GM21367 (cell line): Measurements from ENCODE around the gene EGLN3.
"Not testable (repeated sequence)": the region's sequence is repeated elsewhere in the genome, so short reads cannot be mapped to it uniquely, and the experiment has no call there.

ENCODE experiments used
- ATAC-seq: cut with Tn5 transposase; IDR thresholded peaks from one replicate; pipeline ENCODE4 v1.9.1; 2021; ENCODE audit not compliant: unreplicated experiment

The EGLN3 gene

DNA sequence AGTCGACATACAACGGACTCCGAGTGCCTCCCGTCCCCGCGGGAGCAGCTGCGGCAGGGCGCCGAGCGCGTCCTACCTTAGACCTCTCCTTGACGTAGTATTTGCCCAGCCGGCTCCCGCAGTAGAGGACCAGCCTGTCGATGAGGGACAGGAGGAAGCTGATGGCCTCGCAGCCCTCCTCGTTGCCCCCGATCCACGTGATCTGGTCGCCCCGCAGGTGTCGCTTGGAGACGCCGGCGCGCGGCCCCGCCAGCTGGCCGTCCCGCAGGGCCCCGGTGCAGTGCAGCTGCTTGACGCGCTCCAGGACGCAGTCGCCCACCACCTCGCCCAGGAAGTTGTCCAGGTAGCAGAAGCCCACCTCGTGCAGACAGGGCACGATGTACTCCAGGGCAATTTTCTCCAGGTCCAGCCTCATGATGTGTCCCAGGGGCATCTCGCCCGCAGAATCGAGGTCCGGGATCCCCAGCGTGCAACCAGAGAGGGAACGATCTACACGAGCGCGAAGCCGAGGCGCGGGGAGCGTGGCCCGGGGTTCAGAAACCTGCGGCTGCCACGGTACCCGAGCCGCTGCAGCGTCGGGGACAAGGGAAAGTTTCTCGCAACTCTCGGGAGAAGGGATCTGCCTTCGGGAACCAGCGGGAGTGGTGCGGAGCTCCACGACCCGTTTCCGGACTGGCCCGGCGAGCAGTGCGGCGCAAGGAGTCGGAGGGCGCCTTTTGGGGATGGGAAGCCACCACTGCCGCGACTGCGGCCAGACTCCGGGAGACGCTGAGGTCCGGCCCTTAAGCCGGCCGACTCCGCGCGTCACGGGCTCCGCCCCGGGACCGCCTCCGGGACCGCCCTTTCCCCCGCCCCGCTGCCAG is at the start of gene EGLN3:
TSS of gene EGLN3 (minus strand) at position 755 of the 863 bp plus-strand sequence. CDS start at position 433, 322 bp downstream.
- peak; percentile 79 for ATAC-seq

DNA sequence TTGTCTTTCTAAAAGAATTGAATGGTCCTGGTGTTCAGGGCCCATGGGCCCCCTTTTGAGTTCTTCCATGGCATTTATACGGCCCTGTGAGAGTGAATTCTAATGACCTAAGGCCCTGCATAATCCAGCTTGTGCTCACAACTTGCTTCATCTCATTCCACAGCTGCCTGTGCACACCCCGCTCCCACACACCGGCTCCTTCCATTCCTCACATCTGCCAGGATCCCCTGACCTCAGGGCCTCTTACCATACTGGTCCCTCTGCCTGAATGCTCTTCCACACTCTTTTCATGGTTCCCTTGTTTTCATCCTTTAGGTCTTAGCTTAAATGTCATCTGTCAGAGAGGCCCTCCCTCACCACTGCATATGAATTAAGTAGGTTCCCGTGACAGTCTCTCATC is 49.5 kb upstream of the EGLN3 start:
- ATAC-seq, result no peak

DNA sequence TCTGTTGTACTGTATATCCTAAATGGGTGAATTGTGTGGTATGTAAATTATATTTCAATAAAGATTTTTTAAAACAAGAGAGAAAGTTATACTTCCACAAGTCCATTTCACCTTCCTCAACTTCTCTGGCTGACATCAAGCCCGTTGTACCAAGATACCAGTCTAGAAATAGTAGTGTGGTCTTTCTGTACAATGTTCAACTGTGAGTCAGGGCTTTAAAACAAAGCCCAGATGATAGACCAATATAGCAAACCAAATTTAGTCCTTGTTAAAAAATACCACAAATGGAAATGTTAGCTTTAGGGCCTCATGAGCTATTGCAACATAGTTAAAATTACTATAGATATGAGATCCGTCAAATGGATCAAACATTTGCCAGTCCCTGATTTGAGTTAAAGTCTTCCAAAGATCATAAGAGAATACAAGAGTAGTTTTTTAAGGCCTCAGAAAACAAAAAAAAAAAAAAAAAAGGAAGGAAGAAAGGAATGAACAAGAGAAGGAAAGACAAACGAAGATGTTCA is 49.0 kb upstream of the EGLN3 start:
- no peak for ATAC-seq

DNA sequence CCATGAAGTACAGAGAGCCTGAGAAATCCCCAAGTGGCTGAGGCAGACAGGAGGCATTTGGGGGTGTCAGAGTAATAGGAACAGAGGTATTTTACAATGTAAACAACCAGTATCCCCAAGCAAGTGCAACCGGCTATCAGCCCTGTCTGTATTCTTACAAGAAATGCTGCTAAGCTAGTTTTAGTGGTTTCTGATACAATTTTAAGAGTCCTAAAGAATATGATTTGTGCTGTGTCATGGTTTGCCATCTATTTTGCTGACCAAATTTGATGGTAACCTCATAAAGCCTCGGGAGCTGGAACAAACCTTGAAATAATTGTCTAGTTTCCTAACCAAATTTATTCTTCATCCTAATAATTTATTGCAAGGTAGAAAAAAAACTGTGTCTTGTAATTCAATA is 46.7 kb upstream of the EGLN3 start:
- no peak for ATAC-seq

DNA sequence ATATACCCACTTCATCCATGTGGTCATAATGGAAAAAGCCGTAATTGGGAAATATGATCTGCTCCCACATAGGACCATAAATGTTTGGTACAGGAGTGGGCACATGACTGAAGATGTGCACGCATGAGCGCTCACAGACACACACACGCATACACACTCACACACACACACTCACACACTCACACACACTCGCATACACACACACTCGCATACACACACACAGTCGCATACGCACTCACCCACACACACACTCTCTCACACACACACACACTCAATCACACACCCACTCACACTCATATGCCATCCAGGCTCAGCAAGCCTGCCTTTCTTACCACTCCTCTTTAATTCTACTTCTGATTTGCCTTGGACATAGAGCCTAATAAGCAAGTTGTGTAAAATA is 45.6 kb upstream of the EGLN3 start:
- no peak for ATAC-seq

DNA sequence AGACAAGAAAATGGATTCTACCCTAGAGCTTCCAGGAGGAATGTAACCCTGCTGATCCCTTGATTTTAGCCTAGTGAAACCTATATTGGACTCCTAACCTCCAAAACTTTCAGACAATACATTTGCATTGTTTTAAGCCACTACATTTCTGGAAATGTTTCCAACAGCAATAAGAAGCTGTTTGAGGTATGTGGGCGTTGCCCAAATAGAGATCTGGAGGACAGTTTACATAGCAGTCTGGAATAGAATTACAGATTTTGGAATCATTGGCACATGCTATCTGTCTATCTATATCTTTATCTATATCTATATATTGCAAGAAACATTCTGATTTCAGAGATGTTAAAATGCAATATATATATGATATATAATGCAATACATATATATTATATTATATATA is 42.4 kb upstream of the EGLN3 start:
- ATAC-seq, result no peak

DNA sequence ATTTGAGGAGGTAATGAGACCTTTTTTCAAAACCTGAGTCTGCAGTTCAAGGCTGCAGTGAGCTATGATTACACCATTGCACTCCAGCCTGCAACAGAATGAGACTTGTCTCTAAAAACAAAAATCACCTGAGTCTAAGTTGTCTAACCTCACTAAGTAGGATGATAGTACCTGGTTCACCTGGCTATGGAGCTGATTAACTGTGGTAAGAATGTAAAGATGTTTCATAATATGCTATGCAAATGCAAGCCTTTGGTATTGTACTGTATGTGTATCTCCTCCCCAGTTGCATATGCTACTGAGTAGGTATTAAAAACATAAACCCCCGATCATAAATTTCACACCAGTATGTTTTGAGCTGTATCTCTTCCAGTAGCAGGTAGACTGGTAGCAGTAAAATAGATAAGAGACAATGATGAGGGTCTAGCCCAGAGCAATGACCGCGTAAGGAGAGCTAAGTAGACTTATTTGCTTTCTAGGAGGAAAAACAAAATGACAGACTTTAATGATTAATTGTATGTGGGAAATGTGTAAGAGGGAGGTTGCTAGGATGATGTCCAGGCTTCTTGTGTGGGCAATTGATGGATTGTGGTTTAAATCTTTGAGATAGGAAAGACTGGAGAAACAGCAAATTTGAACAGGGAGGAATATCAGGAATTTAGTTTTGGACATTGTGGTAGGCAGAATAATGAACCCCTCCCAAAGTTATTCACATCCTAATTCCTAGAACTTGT is 41.6 kb upstream of the EGLN3 start:
- no peak for ATAC-seq

DNA sequence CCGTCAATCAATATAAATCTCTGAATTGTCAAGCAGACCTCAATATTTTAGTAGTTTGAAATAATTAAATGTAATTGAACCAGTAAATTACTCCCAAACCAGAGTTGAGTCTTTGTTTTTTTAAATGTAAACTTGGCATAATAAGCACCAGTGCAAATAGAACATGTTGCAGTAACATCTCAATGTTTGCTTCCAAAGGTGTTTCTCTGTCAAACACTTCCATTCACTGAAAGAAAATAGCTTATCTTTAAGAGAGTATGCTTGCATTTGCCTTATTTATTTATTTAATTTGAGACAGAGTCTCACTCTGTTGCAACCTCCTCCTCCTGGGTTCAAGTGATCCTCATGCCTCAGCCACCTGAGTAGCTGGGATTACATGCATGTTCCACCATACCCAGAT is 39.9 kb upstream of the EGLN3 start:
- no peak for ATAC-seq

DNA sequence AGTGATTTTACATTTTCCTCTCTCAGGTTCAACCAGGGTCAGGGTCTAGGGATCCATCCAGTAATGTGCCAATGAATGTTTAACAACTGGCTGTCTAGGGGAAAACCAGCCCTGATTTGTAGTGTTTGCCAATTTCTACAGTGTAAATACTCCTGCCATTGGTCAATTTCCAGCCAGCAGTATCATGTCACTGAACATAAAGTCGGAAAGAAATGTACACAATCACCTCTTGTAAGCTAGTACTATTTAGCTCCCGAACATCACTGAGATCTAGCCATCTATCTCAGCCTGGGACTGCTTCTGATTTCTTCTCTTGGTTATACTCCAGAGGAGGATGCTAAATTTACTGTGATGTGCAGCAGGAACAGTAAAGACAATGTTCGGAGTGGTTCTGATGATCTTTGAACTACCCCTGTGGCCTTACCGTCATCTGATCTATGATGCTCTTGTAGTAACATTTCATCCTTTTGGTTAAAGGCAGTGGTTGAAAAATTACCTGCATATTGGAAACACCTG is 36.7 kb upstream of the EGLN3 start:
- no peak for ATAC-seq

DNA sequence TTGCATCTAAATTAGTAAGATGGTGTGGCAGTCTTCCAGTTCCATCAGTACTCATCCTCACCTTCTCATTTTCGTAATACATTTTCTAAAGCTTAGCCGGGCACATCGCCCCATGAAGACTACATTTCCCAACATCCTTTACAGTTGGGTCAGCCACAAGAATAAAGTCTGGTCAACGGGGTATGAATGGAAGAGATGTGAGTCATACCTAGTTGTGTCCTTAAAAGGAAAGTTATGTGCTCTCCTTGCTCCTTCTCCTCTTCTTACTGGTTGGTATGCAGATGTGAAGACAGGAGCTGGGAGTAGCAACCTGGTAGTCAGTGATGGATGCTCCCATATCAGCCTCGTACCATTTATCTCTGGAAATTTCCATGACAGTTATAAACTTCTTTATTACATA is 35.9 kb upstream of the EGLN3 start:
- no peak for ATAC-seq

DNA sequence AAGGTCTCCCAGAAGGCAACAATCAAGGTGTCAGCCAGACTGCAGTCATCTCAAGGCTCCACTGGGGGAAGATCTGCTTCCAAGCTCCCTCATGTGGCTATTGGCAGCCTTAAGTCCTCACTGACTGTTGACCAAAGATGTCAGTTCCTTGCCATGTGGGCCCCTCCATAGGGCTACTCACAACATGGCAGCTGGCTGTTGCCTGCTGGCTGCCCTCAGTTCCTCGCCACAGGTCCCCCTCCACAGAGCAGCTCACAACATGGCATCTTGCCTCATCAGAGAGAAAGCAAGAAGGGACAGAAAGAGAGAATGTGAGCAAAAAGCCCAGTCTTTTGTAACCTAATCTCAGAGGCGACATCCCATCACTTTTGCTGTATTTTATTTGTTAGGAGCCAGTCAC is 34.4 kb upstream of the EGLN3 start:
- no peak for ATAC-seq

DNA sequence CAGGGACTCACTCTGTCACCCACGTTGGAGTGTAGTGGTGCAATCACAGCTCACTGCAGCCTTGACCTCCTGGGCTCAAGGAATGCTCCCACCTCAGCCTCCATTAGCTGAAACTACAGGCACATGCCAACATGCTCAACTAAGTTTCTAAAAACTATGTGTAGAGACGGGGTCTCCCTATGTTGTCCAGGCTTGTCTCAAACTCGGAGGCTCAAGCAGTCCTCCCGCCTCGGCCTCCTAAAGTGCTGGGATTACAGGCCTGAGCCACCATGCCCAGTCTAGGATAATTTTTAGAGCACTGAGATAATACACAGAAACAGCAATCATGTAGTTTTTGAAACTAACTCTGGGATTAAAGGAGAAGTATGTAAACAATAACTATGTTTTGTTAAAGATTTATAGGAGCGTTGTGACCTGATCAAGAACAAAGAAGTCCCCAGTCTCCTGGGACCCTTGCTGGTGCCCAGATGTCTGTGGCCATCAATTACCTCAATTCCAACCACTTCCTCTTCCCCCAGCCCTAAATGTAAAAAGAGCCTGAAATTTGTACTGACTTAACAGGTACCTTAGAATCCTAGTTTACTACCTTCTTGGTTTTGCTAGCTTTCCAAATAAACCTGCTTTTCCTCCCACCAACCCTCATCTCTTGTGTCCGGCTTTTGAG is 28.9 kb upstream of the EGLN3 start:
- no peak for ATAC-seq

DNA sequence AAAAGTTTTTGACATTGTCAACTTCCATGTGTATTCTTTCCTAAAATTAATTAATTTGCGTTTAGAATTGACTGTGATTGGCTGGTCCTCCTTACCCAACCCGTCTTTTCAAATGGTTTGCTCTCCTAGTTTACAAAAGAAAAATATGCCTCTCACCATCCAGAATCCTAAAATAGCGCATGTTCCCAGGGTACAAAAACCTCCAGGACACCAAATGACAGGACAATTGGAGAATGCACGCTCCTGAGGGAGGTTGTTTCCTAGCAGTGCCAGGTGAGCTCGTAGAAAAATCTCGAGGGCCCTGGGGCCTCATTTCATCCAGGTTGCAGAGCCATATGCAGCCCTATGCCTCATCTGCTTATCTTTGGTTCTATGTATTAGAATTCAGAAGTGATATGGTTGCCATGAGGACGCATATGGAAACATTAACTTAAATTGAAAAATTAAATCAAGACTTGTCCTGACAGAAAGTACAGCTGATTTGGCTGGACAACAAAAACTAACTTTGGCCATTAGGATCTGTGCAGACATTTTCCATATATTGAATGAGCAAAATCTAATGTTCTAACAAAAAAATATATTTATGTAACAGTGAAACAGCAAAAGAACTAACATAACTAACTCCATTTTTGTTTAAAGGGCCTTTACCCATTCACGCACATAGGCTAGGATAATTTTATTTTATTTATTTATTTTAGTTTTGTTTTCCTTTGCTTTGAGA is 28.2 kb upstream of the EGLN3 start:
- no peak for ATAC-seq

DNA sequence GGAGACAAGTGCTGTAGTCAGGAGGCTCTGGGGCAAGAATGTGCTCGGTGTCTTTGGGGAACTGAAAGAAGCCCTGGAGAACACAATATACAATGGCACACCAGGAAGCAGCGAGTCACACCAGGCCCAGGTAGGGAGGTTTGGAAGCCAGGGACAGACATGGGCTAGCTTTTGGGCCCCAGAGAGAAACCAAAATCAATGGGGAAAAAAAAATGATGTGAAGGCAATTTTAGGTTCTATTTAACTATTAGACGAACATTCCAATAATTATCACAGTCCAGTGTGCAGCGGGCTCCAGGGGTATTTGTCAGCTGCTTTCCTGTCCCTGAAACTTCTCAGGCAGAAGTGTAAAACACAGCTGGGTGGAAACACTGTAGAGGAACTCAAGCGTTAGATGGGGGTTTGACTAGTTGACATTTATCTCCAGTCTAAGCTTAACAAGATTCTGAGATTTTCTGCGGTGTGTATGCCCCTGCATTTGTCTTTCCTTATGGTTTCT is 21.8 kb upstream of the EGLN3 start:
- peak; percentile 96 for ATAC-seq

DNA sequence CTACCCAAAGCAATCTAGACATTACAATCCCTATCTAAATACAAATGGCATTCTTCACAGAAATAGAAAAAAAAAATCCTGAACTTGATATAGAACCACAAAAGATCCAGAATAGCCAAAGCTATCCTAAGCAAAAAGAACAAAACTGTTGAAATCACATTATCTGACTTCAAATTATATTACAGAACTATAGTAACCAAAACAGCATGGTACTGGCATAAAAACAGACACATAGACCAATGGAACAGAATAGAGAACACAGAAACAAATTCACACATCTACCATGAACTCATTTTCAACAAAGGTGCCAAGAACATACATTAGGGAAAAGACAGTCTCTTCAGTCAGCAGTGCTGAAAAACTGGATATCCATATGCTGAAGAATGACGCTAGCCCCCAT is 19.0 kb upstream of the EGLN3 start:
- not testable (repeated sequence) for ATAC-seq

DNA sequence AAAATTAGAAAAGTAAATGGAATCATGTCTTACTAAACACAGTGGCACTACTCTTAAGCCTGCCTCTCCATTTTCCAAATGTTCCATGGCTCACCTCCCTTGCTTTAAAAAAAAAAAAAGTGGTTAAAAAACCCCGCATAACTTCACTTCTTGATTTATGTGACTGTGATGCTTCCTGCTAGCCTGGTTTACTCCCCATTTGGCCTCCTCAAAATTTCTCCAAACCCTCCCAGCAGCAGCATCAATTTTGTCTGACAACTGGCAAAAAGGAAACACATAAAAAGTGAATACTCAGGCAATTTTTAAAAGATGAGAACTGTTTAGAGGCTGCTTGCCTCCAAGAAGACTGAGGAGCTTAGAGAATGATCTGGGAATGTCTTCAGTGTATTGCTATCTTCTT is 17.8 kb upstream of the EGLN3 start:
- ATAC-seq, result no peak

DNA sequence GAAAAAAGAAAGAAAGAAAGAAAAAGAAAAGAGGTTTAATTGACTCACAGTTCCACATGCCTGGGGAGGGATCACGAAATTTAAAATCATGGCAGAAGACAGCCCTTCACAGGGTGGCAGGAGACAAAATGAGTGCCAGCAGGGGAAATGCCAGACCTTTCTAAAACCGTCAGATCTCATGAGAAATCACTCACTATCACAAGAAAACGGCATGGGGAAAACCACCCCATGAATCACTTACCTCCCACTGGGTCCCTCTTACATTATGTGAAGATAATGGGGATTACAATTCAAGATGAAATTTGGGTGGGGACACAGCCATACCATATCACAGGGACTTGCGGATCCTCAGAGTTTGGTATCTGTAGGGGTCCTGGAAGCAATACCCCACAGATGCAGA is 16.3 kb upstream of the EGLN3 start:
- no peak for ATAC-seq

DNA sequence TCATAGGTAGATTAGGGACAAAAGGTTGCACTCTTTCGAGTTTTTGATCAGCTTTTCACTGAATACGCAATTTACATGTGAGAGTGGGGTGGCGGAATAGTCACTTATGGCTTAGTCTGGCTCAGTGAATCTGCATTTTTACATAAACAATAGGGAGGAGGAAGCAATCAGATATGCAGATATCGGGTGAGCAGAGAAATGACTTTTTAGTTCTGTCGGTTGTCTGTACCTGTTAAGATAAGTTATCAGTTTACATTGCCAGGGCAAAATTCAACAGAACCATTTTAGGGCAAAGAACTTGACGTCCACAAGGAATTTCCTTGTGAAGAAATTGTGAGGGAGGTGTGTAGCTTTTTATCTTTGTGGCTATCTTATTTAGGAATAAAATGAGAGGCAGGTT is 15.4 kb upstream of the EGLN3 start:
- no peak for ATAC-seq

DNA sequence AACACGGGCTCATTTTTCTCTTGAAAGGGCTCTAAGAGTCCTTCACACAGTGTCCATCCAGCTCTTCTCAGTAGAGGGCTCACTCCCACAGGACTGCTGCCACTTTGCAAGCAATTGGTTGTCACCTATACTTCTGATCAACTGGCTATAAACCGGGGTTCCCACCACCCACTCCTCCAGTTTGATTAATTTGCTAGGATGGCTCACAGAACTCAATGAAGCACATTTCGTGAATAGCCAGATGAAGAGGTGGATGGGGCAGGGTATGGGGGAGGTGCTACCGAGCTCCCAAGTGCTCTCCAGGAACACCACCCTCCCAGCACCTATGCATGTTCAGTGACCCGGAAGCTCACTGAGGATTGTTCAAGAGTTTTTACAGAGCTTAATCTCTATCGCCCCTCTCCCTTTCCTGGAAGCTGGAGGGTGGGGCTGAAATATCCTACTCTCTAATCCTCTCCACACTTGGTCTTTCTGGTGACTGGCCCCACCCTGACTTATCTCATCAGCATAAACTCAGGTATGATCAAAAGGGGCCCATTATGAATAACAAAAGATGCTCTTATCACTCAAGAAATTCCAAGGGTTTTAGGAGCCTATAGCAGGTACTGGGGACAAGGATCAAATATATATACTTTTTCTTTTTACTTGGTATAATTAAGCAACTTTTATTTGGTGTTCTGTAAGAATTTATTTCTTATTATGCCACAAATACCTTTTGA is 13.9 kb upstream of the EGLN3 start:
- ATAC-seq, result no peak

DNA sequence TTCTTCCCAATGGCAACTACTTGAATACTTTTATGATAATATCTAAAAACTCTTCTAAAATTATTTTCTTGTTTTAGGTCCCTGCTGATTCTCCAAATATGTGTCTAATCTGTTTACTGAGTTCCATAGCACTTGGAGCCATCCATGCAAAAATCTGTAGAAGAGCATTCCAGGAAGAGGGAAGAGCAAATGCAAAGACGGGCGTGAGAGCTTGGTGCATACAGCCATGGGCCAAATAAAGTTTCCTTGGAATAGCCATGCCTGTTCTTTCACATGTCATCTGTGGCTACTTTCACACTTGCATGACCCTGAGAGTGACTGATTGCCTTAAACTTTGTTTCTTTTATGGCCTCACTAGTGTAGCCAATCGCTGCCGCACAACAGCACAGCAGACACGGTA is 13.0 kb upstream of the EGLN3 start:
- no peak for ATAC-seq
